ENCODE results near the gene ZNF883.

GRCh38 chr9:112913326-112913725 is 98.7 kb downstream of the ZNF883 start:
- TF ChIP-seq ATF3 (IDR thresholded peaks at IDR 0.05), result no peak
- TF ChIP-seq EZH2 (IDR thresholded peaks at IDR 0.05), result no peak
- no peak for TF ChIP-seq CTCF (IDR thresholded peaks at IDR 0.05 in 2 of 3, conservative IDR thresholded peaks at IDR 0.05 in 1 of 3; ENCODE audit: borderline replicate concordance in 1 of 3, insufficient read depth in 1 of 3, low read depth in 2 of 3, low read length in 2 of 3)
- no peak for TF ChIP-seq ZBTB33 (IDR thresholded peaks at IDR 0.05; ENCODE audit: extremely low read depth, insufficient replicate concordance, low read length)
- no peak for TF ChIP-seq EGR1 (IDR thresholded peaks at IDR 0.05; ENCODE audit: low read depth)
- TF ChIP-seq POLR2A (IDR thresholded peaks at IDR 0.05; ENCODE audit: borderline replicate concordance, extremely low read depth, insufficient read depth, insufficient read length), result no peak
- TF ChIP-seq REST (IDR thresholded peaks at IDR 0.05; ENCODE audit: low read depth), result no peak
- TF ChIP-seq TCF7L2 (IDR thresholded peaks at IDR 0.05; ENCODE audit: borderline replicate concordance, extremely low read depth, insufficient read depth, insufficient read length), result no peak
- no peak for TF ChIP-seq MAX (IDR thresholded peaks at IDR 0.05)
- TF ChIP-seq POLR2AphosphoS5 (IDR thresholded peaks at IDR 0.05; ENCODE audit: low read depth, low read length), result no peak

All from HCT116 (cell line).